HAP-1 (cell line): ENCODE results near the gene MACF1.
"Not testable (repeated sequence)": the region's sequence is repeated elsewhere in the genome, so short reads cannot be mapped to it uniquely, and the experiment has no call there.

Experiments used
- DNase-seq, 2 experiments: peaks; one replicate each; pipeline ENCODE4 v3.0.0-alpha.2; 2016 to 2020; ENCODE audit warnings: low spot score in 2 of 2
- H3K27me3 ChIP-seq: fragments of 250-450 bp; sonication (Bioruptor Pico); 2 replicates; pipeline ENCODE4 v1.5.1; 2020; ENCODE audit warnings: low read depth, mild to moderate bottlenecking, moderate library complexity
- H3K36me3 ChIP-seq: fragments of 250-450 bp; sonication (Bioruptor Pico); replicated peaks from 2 replicates; pipeline ENCODE4 v1.5.1; 2020; ENCODE audit warnings: mild to moderate bottlenecking
- H3K4me1 ChIP-seq: fragments of 250-450 bp; sonication (Bioruptor Pico); 2 replicates; pipeline ENCODE4 v1.5.1; 2020; ENCODE audit warnings: mild to moderate bottlenecking
- H3K4me3 ChIP-seq: fragments of 250-450 bp; sonication (Bioruptor Pico); 2 replicates; pipeline ENCODE4 v1.5.1; 2020; ENCODE audit warnings: mild to moderate bottlenecking, moderate library complexity
- H3K9me3 ChIP-seq: fragments of 250-450 bp; sonication (Bioruptor Pico); 2 replicates; pipeline ENCODE4 v1.5.1; 2020; ENCODE audit warnings: mild to moderate bottlenecking, moderate library complexity
- in situ Hi-C: fragments of 300-500 bp; cut with MboI; formaldehyde crosslinking; loops from 3 replicates; pipeline ENCODE4 v1.14.3; 2020; ENCODE audit warnings: low sequenced_read_pairs, inconsistent platforms, mixed read lengths

The MACF1 gene

DNA sequence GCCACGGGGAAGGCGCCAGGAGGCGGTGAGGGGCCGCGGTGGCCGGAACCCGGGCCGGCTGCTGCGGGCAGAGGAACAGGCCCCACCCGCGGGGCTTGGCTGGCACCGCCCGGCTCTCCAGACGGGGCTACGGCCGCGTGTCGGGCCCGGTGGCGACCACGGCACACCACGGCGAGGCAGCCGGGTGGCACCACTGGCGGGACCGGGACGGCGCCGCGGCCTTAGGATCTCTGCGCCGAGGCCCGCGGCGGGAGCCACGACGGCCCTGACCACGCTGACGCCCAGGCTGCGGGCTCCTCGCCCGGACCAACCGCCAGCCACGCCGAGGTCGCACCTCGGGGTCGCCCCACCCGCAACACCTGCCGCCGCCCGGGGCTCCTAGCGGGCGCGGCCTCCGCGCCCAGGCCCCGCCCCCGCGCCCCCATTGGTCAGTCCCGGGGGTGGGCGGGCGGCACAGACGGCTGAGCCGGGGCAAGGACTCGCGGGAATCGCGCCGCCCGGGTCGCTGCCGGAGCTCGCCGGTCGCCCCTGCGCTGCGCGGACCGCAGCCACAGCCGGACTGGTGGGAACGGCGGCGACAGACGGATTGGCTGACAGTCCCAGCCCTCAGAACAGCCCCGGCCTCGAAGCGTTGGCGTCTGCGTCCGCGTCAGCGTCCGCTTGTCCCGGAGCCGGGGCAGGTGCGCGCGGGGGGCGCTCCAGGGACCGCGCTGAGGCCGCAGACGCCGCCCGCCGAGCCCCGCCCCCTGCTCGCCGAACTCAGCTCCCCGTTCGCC is 286.8 kb downstream of the MACF1 start, which contains the start of gene BMP8A:
TSS of gene BMP8A (plus strand) at position 491 of the 776 bp plus-strand sequence. CDS start 356 bp downstream, outside the sequence.
- DNase-seq = peak; percentile 52 to 83
- in situ Hi-C loops = no loop called here

DNA sequence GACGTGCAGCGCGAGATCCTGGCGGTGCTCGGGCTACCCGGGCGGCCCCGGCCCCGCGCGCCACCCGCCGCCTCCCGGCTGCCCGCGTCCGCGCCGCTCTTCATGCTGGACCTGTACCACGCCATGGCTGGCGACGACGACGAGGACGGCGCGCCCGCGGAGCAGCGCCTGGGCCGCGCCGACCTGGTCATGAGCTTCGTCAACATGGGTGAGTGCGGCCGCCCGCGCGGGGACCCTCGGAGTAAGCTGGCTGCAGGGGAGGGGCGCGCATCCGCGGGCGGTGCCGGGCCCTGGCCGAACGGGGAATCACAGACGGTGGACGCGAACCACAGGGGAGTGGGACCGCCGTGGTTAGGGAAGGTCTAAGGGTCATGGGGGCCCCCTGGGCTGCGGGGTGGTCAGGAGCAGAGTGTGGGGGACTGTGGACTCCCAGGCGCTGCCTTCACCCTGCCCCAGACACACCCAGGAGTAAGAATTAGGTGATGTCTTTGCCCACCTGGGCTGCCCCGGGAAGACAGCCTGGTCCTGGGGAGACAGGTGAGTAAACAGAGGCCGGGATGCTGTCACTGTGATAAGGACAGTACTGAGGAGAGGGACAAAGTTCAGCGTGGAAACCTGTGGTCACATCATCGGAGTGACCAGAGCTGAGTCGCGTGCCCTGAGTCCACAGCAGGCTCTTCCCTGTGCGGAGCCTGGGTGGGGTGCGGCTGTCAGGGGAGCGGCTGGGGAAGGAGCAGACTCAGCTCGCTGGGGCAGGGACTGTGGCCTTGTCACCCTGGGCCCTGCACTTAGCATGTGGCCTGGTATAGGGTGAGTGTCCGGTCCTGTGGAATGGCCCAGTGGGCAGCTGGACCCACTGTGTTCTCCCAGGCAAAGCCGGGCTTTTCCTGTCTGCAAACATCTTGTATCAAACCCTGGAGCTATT is 287.9 kb downstream of the MACF1 start:
- H3K9me3 ChIP-seq, in situ Hi-C loops, H3K4me1 ChIP-seq, H3K4me3 ChIP-seq, H3K27me3 ChIP-seq, DNase-seq, H3K36me3 ChIP-seq: not testable (repeated sequence)

More for the DNA sequence above, 286.8 kb downstream of the MACF1 start, which contains the start of gene BMP8A:
- Histone ChIP-seq H3K27me3 (no peaks in the 10 kb centered on the region), H3K9me3 (no peaks in the 10 kb centered on the region), H3K4me3 (peak within 1 kb of the TSS; percentile 30), H3K36me3 (no peaks in the 10 kb centered on the region), H3K4me1 (no peaks in the 10 kb centered on the region)

DNA sequence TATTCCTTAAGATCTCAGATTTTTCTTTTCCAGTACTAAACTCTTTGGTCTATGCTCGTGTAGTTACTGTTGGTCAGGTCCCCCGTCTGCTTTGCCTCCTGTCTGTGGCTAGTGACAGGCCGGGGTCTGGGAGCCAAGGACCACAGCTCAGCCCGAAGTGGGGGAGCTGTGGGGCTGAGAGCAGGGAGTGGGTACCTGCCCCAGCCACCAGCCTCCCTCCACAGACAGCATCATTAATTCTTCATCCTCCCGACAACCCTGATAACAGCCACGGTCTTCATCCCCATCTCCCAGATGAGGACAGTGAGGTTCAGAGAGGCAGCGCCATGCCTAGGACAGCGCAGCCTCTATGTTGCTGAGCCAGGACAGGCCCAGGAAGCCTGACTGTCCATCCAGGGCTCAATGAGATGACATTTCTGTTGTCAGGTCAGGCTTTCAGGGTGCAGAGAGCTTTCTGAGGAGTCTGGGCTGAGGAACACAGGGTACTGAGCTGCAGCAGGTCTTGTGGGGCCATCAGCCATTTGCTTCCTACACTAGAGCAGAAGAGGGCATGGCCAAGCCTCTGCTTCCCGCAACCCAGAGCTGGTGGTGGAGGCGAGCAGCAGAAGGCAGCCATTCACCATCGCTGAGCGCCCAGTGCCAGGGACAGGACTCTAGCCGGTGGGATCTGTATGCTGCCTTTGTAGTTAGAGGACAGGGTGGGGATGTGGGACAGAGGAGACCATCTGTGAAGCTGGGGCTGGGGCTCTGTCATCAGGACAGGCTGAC is 288.7 kb downstream of the MACF1 start:
- H3K36me3 ChIP-seq, H3K27me3 ChIP-seq, in situ Hi-C loops, DNase-seq, H3K4me1 ChIP-seq, H3K9me3 ChIP-seq, H3K4me3 ChIP-seq: not testable (repeated sequence)

DNA sequence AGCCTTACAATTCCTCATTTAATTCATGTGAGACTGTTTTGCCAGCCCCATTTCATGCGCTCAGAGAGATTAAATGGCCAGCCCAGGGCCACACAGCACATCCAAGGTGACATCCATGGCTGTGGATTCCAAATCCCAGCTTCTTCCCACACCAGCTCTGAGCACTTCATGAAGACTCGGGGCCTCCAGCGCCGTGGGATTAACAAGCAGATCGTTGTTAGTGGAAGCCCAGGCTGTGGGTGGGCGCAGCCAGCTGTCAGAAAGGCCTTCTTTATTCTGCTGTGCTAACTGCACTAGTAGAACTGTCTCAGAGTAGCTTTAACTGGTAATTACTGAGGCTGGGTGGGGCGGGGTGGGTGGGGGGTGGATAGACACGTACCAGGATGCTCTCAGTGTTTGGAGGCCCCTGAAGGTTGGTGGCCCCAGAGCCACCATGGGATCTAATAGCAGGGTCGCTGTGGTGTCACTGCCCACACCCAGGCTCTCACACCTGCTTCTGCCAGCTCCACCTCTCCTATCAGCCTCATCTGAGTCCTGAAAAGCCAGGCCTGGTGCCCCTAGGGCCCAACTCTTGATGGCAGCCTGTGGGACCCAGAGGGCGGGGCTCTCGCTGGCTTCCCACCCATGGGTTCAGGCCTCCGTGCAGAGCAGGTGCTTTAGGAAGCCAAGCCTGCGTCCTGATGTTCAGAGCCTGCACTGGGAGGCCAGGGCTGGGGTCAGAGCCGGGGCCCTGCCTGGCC is 290.3 kb downstream of the MACF1 start:
- in situ Hi-C loops = no loop called here
- H3K4me3 ChIP-seq = no peak overlapping the region
- H3K4me1 ChIP-seq = no peaks in the 10 kb centered on the region
- no peaks in the 10 kb centered on the region for H3K27me3 ChIP-seq
- no peak for DNase-seq
- H3K36me3 ChIP-seq = no peaks in the 10 kb centered on the region
- no peaks in the 10 kb centered on the region for H3K9me3 ChIP-seq

DNA sequence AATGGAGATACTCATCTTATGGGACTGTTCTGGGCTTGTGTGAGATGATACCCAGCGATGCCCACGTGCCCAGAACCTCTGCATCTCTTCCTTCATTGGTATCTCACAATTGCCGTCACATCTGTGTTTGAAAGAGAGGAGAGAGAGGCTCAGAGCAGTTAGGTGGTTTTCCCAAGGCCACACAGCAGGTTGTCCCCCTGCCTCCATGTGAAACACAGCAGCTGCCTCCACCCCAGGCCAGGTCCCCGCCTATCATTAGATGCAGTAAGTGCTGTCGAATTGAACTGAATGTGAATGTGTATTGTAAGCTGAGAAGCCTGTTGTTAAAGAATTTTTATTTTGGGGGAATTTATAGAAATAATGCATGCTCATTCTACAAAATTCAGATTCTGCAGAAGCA is 292.0 kb downstream of the MACF1 start:
- in situ Hi-C loops, H3K36me3 ChIP-seq, DNase-seq, H3K4me3 ChIP-seq, H3K4me1 ChIP-seq, H3K27me3 ChIP-seq, H3K9me3 ChIP-seq: not testable (repeated sequence)

DNA sequence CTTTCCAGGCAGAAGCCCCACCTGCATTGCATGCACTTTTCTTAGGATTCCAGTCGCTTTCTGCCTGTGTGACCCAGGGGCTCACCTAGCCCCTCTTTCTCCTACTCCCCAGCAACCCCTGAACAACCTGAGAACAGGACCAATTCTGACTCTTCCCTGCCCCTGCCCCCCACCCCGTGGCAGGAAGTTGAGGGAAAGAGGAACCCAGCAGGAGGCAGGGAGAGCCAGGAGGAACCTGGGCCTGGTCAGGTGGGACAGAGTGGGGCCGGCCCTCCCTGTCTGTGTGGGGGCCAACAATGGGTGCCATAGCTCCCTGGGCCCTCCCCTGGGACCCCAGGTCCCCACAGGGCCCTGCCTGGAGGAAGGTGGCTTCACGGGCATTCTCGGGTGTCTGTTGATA is 293.1 kb downstream of the MACF1 start:
- in situ Hi-C loops = no loop called here
- no peak overlapping the region for H3K4me3 ChIP-seq
- H3K9me3 ChIP-seq = no peaks in the 10 kb centered on the region
- H3K36me3 ChIP-seq = no peaks in the 10 kb centered on the region
- no peaks in the 10 kb centered on the region for H3K27me3 ChIP-seq
- no peak for DNase-seq
- H3K4me1 ChIP-seq = no peaks in the 10 kb centered on the region

DNA sequence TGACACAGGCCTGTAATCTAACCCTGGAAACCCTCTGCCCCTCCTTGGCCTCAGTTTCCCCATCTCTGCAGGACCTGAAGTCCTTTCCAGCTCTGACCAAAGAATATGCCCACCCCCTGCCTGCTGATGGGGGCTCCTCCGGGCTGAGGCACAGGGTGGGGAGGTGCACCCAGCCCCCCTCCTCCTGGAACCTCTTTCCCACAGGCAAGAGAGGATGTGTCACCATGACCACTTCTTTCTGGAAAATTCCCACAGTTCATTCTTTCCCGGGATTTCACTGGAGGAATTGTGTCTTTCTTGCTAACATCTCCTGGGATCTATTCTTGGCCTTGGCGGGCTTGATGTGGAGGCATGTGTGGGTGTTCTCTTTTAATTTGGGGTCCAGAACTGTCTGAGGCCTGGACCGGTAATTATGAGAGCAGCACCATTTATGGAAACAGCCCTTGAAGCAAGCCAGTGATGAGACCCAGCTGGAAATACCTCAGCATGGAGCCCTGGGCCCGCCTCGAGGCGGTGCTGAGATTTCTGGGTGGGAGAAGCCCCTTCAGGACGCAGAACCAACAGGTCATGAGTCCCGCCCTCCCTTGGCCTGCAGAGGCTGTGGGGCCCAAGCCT is 293.7 kb downstream of the MACF1 start:
- H3K9me3 ChIP-seq, in situ Hi-C loops, H3K4me1 ChIP-seq, H3K36me3 ChIP-seq, DNase-seq, H3K4me3 ChIP-seq, H3K27me3 ChIP-seq: not testable (repeated sequence)

DNA sequence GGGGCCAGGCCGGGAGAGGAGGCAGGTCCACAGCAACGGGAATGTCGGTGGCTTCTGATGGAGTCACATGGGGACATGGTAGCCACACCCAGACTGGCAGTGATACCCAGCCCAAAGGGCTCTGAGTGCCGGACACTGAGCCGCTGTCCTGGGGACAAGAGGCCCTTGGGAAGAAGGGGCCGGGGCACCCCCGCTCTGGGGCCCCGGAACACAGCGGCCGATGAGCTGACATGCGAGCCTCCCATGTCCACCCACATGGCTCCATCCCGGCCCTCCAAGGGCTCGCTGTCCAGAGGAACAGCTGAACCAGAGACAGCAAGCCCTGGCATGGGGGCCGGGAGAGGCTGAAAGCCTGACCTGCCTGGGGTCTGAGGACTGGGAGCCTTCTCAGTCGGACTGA is 294.3 kb downstream of the MACF1 start:
- DNase-seq, H3K27me3 ChIP-seq, H3K9me3 ChIP-seq, H3K4me3 ChIP-seq, H3K36me3 ChIP-seq, H3K4me1 ChIP-seq, in situ Hi-C loops: not testable (repeated sequence)

DNA sequence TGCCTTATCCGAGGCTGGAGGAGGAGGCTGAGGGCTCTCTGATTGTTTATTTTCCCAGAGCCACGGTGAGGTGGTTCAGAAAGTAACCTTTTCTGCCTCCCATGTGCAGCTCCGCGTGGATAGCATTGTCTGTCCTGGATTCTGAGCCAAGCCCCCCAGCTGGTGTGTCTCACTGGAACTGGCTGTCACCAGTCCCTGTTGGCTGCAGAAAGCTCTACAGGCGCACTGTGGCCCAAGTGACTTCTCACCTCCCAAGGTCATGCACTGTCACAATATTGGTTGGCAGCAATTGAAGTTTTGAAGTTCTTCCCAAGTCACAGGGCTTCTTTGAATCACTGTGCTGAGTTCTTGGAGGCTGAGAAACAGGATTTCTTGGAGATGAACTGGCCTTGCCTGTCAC is 295.2 kb downstream of the MACF1 start:
- H3K9me3 ChIP-seq = no peaks in the 10 kb centered on the region
- in situ Hi-C loops = no loop called here
- no peak for DNase-seq
- H3K27me3 ChIP-seq = no peaks in the 10 kb centered on the region
- H3K36me3 ChIP-seq = no peaks in the 10 kb centered on the region
- H3K4me1 ChIP-seq = no peaks in the 10 kb centered on the region
- H3K4me3 ChIP-seq = no peak overlapping the region

DNA sequence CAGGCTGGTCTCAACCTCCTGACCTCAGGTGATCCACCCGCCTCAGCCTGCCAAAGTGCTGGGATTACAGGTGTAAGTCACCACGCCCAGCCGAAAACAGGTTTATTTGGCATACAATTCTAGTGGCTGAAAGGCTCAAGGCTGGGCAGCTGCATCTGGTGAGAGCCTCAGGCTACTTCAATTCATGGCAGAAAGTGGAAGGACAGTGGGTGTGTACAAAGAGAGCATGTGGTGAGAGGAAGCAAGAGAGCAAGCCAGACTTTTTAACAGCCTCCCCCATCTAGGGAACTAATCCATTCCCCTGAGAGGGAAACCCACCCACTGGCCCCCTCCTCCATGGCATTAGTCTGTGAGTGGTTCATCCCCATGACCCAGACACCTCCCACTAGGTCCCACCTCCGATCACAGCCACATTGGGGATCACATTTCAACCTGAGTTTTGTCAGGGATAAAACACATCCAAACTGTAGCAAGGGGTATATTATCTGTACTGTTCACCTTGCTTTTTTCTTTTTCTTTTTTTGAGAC is 296.4 kb downstream of the MACF1 start:
- DNase-seq = no peak
- H3K4me1 ChIP-seq = no peaks in the 10 kb centered on the region
- in situ Hi-C loops = no loop called here
- no peak overlapping the region for H3K4me3 ChIP-seq
- no peaks in the 10 kb centered on the region for H3K9me3 ChIP-seq
- H3K27me3 ChIP-seq = no peaks in the 10 kb centered on the region
- H3K36me3 ChIP-seq = no peaks in the 10 kb centered on the region

DNA sequence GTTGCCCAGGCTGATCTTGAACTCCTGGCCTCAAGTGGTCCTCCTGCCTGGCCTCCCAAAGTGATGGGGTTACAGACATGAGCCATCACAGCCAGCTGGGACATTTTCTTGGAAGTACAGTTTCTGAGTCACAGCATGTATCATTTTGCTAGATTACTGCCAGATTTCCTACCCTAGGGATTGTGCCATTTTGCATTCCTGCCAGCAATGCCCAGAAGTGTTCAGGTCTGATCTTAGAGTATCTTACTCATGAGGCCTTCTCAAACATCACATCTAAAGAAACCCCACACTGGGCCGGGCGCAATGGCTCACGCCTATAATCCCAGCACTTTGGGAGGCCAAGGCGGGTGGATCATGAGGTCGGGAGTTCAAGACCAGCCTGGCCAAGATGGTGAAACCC is 297.2 kb downstream of the MACF1 start:
- Histone ChIP-seq H3K27me3 (no peaks in the 10 kb centered on the region), H3K4me3 (no peak overlapping the region), H3K4me1 (no peaks in the 10 kb centered on the region), H3K9me3 (no peaks in the 10 kb centered on the region), H3K36me3 (no peaks in the 10 kb centered on the region)
- in situ Hi-C loops = no loop called here
- DNase-seq = no peak

DNA sequence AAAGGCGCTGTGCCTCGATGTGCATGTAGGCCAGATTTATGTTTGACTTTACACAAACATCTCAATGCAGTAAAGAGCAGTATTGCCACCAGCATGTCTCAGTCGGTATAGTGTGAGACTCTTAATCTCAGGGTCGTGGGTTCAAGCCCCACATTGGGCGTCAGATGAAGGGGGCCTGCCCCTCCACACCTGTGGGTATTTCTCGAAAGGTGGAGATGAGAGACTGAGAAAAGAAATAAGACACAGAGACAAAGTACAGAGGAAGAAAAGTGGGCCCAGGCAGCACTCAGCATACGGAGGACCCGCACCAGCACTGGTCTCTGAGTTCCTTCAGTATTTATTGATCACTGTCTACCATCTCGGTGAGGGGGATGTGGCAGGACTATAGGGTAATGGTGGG is 299.9 kb downstream of the MACF1 start:
- H3K27me3 ChIP-seq, H3K4me1 ChIP-seq, in situ Hi-C loops, H3K4me3 ChIP-seq, DNase-seq, H3K36me3 ChIP-seq, H3K9me3 ChIP-seq: not testable (repeated sequence)

DNA sequence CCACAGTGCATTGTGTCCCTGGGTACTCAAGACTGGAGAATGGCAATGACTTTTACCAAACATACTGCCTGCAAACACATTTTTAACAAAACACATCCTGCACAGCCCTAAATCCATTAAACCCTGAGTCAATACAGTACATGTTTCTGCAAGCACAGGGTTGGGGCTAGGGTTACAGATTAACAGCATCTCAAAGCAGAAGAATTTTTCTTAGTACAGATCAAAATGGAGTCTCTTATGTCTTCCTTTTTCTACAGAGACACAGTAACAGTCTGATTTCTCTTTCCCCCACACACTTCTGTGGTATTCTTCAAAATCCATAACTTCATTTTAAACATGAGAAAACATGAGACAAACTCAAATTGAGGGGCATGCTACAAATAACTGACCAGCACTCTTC is 300.8 kb downstream of the MACF1 start:
- Histone ChIP-seq H3K4me3 (no peak overlapping the region), H3K4me1 (no peaks in the 10 kb centered on the region), H3K27me3 (no peaks in the 10 kb centered on the region), H3K9me3 (no peaks in the 10 kb centered on the region), H3K36me3 (no peaks in the 10 kb centered on the region)
- in situ Hi-C loops = no loop called here
- DNase-seq = no peak
